H1 (cell line): ENCODE data around the gene ZNF91.

ENCODE experiments used
- JUND ChIP-seq: IDR thresholded peaks from 2 replicates; pipeline ENCODE4 v1.6.1; 2011; ENCODE audit warnings: mild to moderate bottlenecking, improper control_type of control experiment, low read length
- MAFK ChIP-seq: IDR thresholded peaks from 2 replicates; pipeline ENCODE4 v1.6.1; 2012; ENCODE audit warnings: low read depth, mild to moderate bottlenecking, improper control_type of control experiment, low read length
- POLR2A ChIP-seq, 2 experiments: IDR thresholded peaks; 1 replicate in 1 of 2; 2 replicates in 1 of 2; pipeline ENCODE4 v1.6.1; 2011; ENCODE audit warnings: low read depth in 2 of 2, low read length in 2 of 2, mild to moderate bottlenecking in 2 of 2; ENCODE audit errors: control extremely low read depth in 1 of 2
- POLR2AphosphoS5 ChIP-seq: IDR thresholded peaks from 2 replicates; pipeline ENCODE4 v1.6.1; 2011; ENCODE audit warnings: low read depth, low read length
- YY1 ChIP-seq: IDR thresholded peaks from 2 replicates; pipeline ENCODE4 v1.6.1; 2011; ENCODE audit warnings: low read depth, mild to moderate bottlenecking, low read length

- no peak for TF ChIP-seq JUND
- no peak for TF ChIP-seq YY1
- no peak for TF ChIP-seq POLR2A (IDR thresholded peaks at IDR 0.05; ENCODE audit: control extremely low read depth in 1 of 2, low read depth in 2 of 2, low read length in 2 of 2)
- no peak for TF ChIP-seq POLR2AphosphoS5
- no peak for TF ChIP-seq MAFK
Measured at GRCh38 chr19:23351806-23352205, 43.5 kb downstream of the ZNF91 start.
